ENCODE results near the gene FOXA3. TPM values are rescaled to one million over a fixed set of nuclear protein-coding genes. Genes with fewer than 3 reads are reported as not detected.
A peak's percentile ranks its signal among the peaks of the same experiment; 100 is the strongest.

Gene FOXA3
- total and polyA plus RNA-seq, 2 of the 4 experiments (the other 2 are of a cell fraction): not detected

DNA sequence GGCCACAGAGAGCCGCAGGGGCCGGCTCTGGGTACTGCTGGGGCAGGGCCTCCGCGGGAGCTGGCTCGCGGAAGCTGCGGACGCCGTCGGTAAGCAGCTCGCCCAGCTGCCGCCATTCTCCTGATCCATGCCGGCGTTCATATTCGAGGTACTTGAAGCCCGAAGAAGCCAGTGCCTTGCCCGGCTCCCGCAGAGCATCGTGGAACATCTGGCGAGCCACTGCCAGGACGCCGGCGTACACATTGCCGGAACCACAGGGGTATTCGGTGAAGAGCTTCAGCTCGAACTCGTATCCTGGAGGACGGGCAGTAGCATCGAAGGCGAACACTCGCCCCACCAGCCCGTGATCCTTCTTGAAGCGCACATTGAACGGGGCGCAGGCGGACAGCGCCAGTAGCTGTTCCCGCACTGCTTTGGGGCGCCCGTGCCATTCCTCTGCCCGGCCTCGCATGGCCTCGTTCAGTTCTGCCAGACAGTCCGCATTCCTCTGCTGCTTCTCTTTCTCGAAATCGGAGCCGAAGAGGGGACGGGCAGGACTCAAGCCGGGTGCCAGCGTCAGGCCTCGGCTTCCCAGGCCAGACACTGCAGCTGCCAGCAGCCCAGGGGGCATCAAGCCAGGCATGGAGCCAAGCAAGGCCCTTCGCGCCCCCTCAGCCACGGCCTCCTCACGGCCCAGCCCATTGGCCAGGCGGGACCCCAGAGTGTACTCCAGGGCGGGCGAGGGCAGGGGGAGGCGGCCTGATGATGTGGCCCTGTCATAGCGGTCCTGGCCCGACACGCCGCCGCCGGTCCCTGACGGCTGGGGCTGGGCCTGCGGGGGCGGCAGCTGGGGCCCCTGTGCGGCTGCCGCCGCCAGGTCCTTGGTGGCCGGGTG, 20.8 kb downstream of the FOXA3 start:
- H4K91ac ChIP-seq (ENCODE audit: insufficient read depth, low read depth, low read length): no peak overlapping the region
- CTCF ChIA-PET: interaction anchor here (1.0 kb wide), 1 partner anchor 20 kb away, joined by 3 read pairs; no protein-coding TSS in a partner anchor
- POLR2A ChIA-PET (ENCODE audit: unreplicated experiment): no interaction called here
- no TSS peak for BruUV-seq (replicated peaks)
- DNase-seq (no peak), ATAC-seq (ENCODE audit: low read depth) (no peak)
- TF ChIP-seq SMC3 (IDR thresholded peaks at IDR 0.05; ENCODE audit: low read depth, low read length) (no peak), CEBPB (IDR thresholded peaks at IDR 0.05; ENCODE audit: low read depth, low read length) (no peak), MAZ (IDR thresholded peaks at IDR 0.05; ENCODE audit: borderline replicate concordance, low read depth, low read length) (no peak), MAFK (IDR thresholded peaks at IDR 0.05; ENCODE audit: low read depth, low read length) (no peak), POLR2A (IDR thresholded peaks at IDR 0.05; ENCODE audit: low read depth, low read length) (no peak), BHLHE40 (IDR thresholded peaks at IDR 0.05; ENCODE audit: low read depth, low read length) (no peak)
- TF ChIP-seq, protein P1, sequence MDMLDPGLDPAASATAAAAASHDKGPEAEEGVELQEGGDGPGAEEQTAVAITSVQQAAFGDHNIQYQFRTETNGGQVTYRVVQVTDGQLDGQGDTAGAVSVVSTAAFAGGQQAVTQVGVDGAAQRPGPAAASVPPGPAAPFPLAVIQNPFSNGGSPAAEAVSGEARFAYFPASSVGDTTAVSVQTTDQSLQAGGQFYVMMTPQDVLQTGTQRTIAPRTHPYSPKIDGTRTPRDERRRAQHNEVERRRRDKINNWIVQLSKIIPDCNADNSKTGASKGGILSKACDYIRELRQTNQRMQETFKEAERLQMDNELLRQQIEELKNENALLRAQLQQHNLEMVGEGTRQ (IDR thresholded peaks at IDR 0.05; ENCODE audit: low read depth, low read length): no peak
- dilution Hi-C loops (cut with HindIII; ENCODE audit: low sequenced_read_pairs, unreplicated experiment) (no loop called here), intact Hi-C loops (cut with micrococcal nuclease) (loop anchor here (5.0 kb wide), 1 partner anchor 112 kb away; the partner anchor contains the start of gene CCDC61), in situ Hi-C loops (cut with MboI; ENCODE audit: low sequenced_read_pairs) (no loop called here)
- H3K27me3 ChIP-seq (ENCODE audit: control insufficient read depth, insufficient read depth, low read length): no peaks in the 10 kb centered on the region
- H3K79me1 ChIP-seq (ENCODE audit: low read depth in 1 of 2, low read length in 2 of 2): peaks cover 8 to 30% of the 10 kb centered on the region in 2 experiments
- no peak overlapping the region for H3K4ac ChIP-seq (ENCODE audit: low read depth, low read length)
- 58% methylated on average over 69 of the region's 72 CpGs; no CpG with 5 or more reads in 1 of the 2 experiments for WGBS, 2 experiments (ENCODE audit: extremely low coverage in 2 of 2, insufficient read length in 1 of 2)
- H3K14ac ChIP-seq (replicated peaks; ENCODE audit: low read depth, low read length): no peak overlapping the region
- peaks cover 15% of the 10 kb centered on the region for H4K20me1 ChIP-seq (ENCODE audit: insufficient read depth, low read length)
- H3K9me3 ChIP-seq (ENCODE audit: control insufficient read depth, insufficient read depth, low read length): no peaks in the 10 kb centered on the region
- peaks cover 6% of the 10 kb centered on the region; the same call in 1 of the 2 replicates for H3K9me1 ChIP-seq (ENCODE audit: insufficient read depth, low read length)
- H2BK20ac ChIP-seq (ENCODE audit: low read depth, low read length): no peak overlapping the region
- H3K36me3 ChIP-seq (ENCODE audit: control insufficient read depth, insufficient read depth, low read length): peaks cover 7% of the 10 kb centered on the region; the same call in 1 of the 2 replicates
- H2AFZ ChIP-seq (replicated peaks; ENCODE audit: low read length, poor library complexity): peak overlapping the region; percentile 95
- H3K4me1 ChIP-seq (ENCODE audit: control insufficient read depth, insufficient read depth, low read length): peaks cover 10% of the 10 kb centered on the region
- H3K9ac ChIP-seq (ENCODE audit: low read depth, low read length): no peak overlapping the region; the same call in 1 of the 2 replicates
- H2BK120ac ChIP-seq (ENCODE audit: low read depth, low read length): no peak overlapping the region
- peak overlapping the region; percentile 93 for H2AK9ac ChIP-seq (replicated peaks; ENCODE audit: low read depth, low read length, poor library complexity)
- H2AK5ac ChIP-seq (ENCODE audit: low read depth, low read length): peak overlapping the region; percentile 24; the same call in 1 of the 2 replicates
- H2BK5ac ChIP-seq (ENCODE audit: low read depth, low read length, poor library complexity, severe bottlenecking): no peak overlapping the region
- H3K23ac ChIP-seq (ENCODE audit: low read depth, low read length): no peak overlapping the region
- no peak overlapping the region for H3K56ac ChIP-seq (ENCODE audit: extremely low read depth, insufficient read depth, low read length)
- no peak overlapping the region; a peak in 1 of 4 replicates for H4K8ac ChIP-seq (ENCODE audit: low read depth in 2 of 2, low read length in 2 of 2)
- H3K4me3 ChIP-seq (ENCODE audit: insufficient read depth, low read depth, low read length): peak overlapping the region; percentile 74
- peak overlapping the region; percentile 67 for H3K4me2 ChIP-seq (ENCODE audit: low read depth, low read length)
- H3K27ac ChIP-seq (ENCODE audit: insufficient read depth, low read length): peak overlapping the region; percentile 16; the same call in 1 of the 2 replicates
- H3K18ac ChIP-seq (ENCODE audit: low read depth, low read length): no peak overlapping the region
- H2BK15ac ChIP-seq (ENCODE audit: low read depth, low read length): no peak overlapping the region
- H4K5ac ChIP-seq (ENCODE audit: low read depth, low read length): no peak overlapping the region

Data from IMR-90 (cell line).